ENCODE results near the gene LHFPL6. TPM values are rescaled to one million over a fixed set of nuclear protein-coding genes. Genes with fewer than 3 reads are reported as not detected.

The LHFPL6 gene
- total RNA-seq, 1 experiment from 2014 or later = 3.6 TPM

GRCh38 chr13:39637890-39638289, 34.9 kb upstream of the LHFPL6 start:
- no peaks in the 10 kb centered on the region for H3K4me1 ChIP-seq
- H3K4me3 ChIP-seq (ENCODE audit: low read depth, low read length) = no peak overlapping the region
- Mint-ChIP-seq H3K9me3 (ENCODE audit: unreplicated experiment) (peaks cover 9% of the 10 kb centered on the region), H3K27ac (ENCODE audit: unreplicated experiment) (no peak overlapping the region), H3K4me3 (ENCODE audit: unreplicated experiment) (no peak overlapping the region), H3K27me3 (ENCODE audit: insufficient read depth, unreplicated experiment) (peaks cover 21% of the 10 kb centered on the region), H3K4me1 (ENCODE audit: low read depth, unreplicated experiment) (no peaks in the 10 kb centered on the region), H3K36me3 (ENCODE audit: insufficient read depth, unreplicated experiment) (no peaks in the 10 kb centered on the region)
- peaks cover 3% of the 10 kb centered on the region for H3K9me3 ChIP-seq
- no peaks in the 10 kb centered on the region for H3K27me3 ChIP-seq (replicated peaks; ENCODE audit: control insufficient read depth, insufficient read depth, low read length)
- DNase-seq = no peak
- CTCF ChIA-PET = no interaction called here
- no peaks in the 10 kb centered on the region for H3K36me3 ChIP-seq (ENCODE audit: control insufficient read depth, insufficient read depth, low read length)
- POLR2A ChIA-PET = no interaction called here
- intact Hi-C loops (cut with micrococcal nuclease; ENCODE audit: unreplicated experiment) = no loop called here
- TF ChIP-seq, protein P1, sequence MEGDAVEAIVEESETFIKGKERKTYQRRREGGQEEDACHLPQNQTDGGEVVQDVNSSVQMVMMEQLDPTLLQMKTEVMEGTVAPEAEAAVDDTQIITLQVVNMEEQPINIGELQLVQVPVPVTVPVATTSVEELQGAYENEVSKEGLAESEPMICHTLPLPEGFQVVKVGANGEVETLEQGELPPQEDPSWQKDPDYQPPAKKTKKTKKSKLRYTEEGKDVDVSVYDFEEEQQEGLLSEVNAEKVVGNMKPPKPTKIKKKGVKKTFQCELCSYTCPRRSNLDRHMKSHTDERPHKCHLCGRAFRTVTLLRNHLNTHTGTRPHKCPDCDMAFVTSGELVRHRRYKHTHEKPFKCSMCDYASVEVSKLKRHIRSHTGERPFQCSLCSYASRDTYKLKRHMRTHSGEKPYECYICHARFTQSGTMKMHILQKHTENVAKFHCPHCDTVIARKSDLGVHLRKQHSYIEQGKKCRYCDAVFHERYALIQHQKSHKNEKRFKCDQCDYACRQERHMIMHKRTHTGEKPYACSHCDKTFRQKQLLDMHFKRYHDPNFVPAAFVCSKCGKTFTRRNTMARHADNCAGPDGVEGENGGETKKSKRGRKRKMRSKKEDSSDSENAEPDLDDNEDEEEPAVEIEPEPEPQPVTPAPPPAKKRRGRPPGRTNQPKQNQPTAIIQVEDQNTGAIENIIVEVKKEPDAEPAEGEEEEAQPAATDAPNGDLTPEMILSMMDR (IDR thresholded peaks at IDR 0.05; ENCODE audit: insufficient read depth in 1 of 2, low read depth in 1 of 2, low read length in 1 of 2, severe bottlenecking in 1 of 2, unreplicated experiment in 1 of 2) = no peak
- no TSS peak for BruUV-seq (replicated peaks)

DNA sequence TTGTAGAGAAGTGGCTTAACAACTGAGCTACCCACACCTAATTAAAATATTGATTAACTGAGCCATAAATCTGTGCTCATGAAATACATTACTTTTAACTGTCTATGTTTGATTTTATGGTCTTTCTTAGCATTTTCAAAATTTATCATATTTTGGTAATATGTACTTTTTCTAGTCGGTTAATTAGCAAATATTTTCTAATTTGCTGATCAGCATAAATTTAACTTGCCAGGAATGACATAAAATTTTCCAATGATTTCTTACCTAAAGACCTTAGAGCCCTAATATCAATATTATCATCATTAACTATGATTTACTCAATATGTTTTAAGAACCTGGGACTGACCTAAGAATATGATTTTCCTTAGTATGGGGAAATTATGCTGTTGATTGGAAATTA, 32.6 kb upstream of the LHFPL6 start:
- intact Hi-C loops (cut with micrococcal nuclease; ENCODE audit: unreplicated experiment) = no loop called here
- TF ChIP-seq, protein P1 (IDR thresholded peaks at IDR 0.05; ENCODE audit: insufficient read depth in 1 of 2, low read depth in 1 of 2, low read length in 1 of 2, severe bottlenecking in 1 of 2, unreplicated experiment in 1 of 2) = no peak
- H3K9me3 ChIP-seq = peaks cover 11% of the 10 kb centered on the region
- Mint-ChIP-seq H3K36me3 (ENCODE audit: insufficient read depth, unreplicated experiment) (no peaks in the 10 kb centered on the region), H3K27ac (ENCODE audit: unreplicated experiment) (no peak overlapping the region), H3K27me3 (ENCODE audit: insufficient read depth, unreplicated experiment) (peaks cover 25% of the 10 kb centered on the region), H3K4me1 (ENCODE audit: low read depth, unreplicated experiment) (no peaks in the 10 kb centered on the region), H3K4me3 (ENCODE audit: unreplicated experiment) (no peak overlapping the region), H3K9me3 (ENCODE audit: unreplicated experiment) (peaks cover 20% of the 10 kb centered on the region)
- no peaks in the 10 kb centered on the region for H3K4me1 ChIP-seq
- CTCF ChIA-PET = no interaction called here
- H3K4me3 ChIP-seq (ENCODE audit: low read depth, low read length) = no peak overlapping the region
- no TSS peak for BruUV-seq (replicated peaks)
- no peaks in the 10 kb centered on the region for H3K36me3 ChIP-seq (ENCODE audit: control insufficient read depth, insufficient read depth, low read length)
- POLR2A ChIA-PET = no interaction called here
- DNase-seq = no peak
- no peaks in the 10 kb centered on the region for H3K27me3 ChIP-seq (replicated peaks; ENCODE audit: control insufficient read depth, insufficient read depth, low read length)

- BruUV-seq (replicated peaks) = no TSS peak
- Mint-ChIP-seq H3K4me1 (ENCODE audit: low read depth, unreplicated experiment) (no peaks in the 10 kb centered on the region), H3K36me3 (ENCODE audit: insufficient read depth, unreplicated experiment) (no peaks in the 10 kb centered on the region), H3K27me3 (ENCODE audit: insufficient read depth, unreplicated experiment) (peaks cover 39% of the 10 kb centered on the region), H3K9me3 (ENCODE audit: unreplicated experiment) (peaks cover 20% of the 10 kb centered on the region), H3K27ac (ENCODE audit: unreplicated experiment) (no peak overlapping the region), H3K4me3 (ENCODE audit: unreplicated experiment) (no peak overlapping the region)
- TF ChIP-seq, protein P1 (IDR thresholded peaks at IDR 0.05; ENCODE audit: insufficient read depth in 1 of 2, low read depth in 1 of 2, low read length in 1 of 2, severe bottlenecking in 1 of 2, unreplicated experiment in 1 of 2) = no peak
- H3K4me1 ChIP-seq = no peaks in the 10 kb centered on the region
- CTCF ChIA-PET = no interaction called here
- DNase-seq = no peak
- intact Hi-C loops (cut with micrococcal nuclease; ENCODE audit: unreplicated experiment) = no loop called here
- peaks cover 11% of the 10 kb centered on the region for H3K9me3 ChIP-seq
- no peaks in the 10 kb centered on the region for H3K27me3 ChIP-seq (replicated peaks; ENCODE audit: control insufficient read depth, insufficient read depth, low read length)
- POLR2A ChIA-PET = interaction anchor here (0.7 kb wide), 1 partner anchor 108 kb away, joined by 3 read pairs; no protein-coding TSS in a partner anchor
- H3K36me3 ChIP-seq (ENCODE audit: control insufficient read depth, insufficient read depth, low read length) = no peaks in the 10 kb centered on the region
- H3K4me3 ChIP-seq (ENCODE audit: low read depth, low read length) = no peak overlapping the region
These were observed 30.0 kb upstream of the LHFPL6 start for GRCh38 chr13:39632994-39633393.
